Suprapubic skin (tissue), 3 donors: Measurements from ENCODE around the gene TEX22.

Source experiments
- EP300 ChIP-seq: sonication (generic); formaldehyde crosslinking; IDR thresholded peaks from one replicate; pipeline ENCODE4 v1.6.1; 2017; ENCODE audit warnings: antibody characterized with exemption
- POLR2A ChIP-seq, 2 donors: fragments of 450-650 bp; IDR thresholded peaks; one replicate each; pipeline ENCODE4 v1.6.1; 2017; ENCODE audit warnings: antibody characterized with exemption in 2 of 2, mild to moderate bottlenecking in 2 of 2, moderate library complexity in 2 of 2
- TF ChIP-seq, protein P1 (sequence below), 2 donors: fragments of 200-600 bp in 1 of 2; fragments of 450-650 bp in 1 of 2; sonication (generic) in 1 of 2; IDR thresholded peaks; one replicate each; pipeline ENCODE4 v1.5.1; 2016 to 2019; ENCODE audit warnings: antibody characterized with exemption in 2 of 2, mild to moderate bottlenecking in 1 of 2, moderate library complexity in 1 of 2

- TF ChIP-seq, protein P1, sequence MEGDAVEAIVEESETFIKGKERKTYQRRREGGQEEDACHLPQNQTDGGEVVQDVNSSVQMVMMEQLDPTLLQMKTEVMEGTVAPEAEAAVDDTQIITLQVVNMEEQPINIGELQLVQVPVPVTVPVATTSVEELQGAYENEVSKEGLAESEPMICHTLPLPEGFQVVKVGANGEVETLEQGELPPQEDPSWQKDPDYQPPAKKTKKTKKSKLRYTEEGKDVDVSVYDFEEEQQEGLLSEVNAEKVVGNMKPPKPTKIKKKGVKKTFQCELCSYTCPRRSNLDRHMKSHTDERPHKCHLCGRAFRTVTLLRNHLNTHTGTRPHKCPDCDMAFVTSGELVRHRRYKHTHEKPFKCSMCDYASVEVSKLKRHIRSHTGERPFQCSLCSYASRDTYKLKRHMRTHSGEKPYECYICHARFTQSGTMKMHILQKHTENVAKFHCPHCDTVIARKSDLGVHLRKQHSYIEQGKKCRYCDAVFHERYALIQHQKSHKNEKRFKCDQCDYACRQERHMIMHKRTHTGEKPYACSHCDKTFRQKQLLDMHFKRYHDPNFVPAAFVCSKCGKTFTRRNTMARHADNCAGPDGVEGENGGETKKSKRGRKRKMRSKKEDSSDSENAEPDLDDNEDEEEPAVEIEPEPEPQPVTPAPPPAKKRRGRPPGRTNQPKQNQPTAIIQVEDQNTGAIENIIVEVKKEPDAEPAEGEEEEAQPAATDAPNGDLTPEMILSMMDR (IDR thresholded peaks at IDR 0.05): no peak
- no peak for TF ChIP-seq POLR2A (IDR thresholded peaks at IDR 0.05)
- TF ChIP-seq EP300: no peak
These were observed 61.8 kb downstream of the TEX22 start for GRCh38 chr14:105460116-105460515.
